ENCODE data around the gene MYO1F.

Gene MYO1F

DNA sequence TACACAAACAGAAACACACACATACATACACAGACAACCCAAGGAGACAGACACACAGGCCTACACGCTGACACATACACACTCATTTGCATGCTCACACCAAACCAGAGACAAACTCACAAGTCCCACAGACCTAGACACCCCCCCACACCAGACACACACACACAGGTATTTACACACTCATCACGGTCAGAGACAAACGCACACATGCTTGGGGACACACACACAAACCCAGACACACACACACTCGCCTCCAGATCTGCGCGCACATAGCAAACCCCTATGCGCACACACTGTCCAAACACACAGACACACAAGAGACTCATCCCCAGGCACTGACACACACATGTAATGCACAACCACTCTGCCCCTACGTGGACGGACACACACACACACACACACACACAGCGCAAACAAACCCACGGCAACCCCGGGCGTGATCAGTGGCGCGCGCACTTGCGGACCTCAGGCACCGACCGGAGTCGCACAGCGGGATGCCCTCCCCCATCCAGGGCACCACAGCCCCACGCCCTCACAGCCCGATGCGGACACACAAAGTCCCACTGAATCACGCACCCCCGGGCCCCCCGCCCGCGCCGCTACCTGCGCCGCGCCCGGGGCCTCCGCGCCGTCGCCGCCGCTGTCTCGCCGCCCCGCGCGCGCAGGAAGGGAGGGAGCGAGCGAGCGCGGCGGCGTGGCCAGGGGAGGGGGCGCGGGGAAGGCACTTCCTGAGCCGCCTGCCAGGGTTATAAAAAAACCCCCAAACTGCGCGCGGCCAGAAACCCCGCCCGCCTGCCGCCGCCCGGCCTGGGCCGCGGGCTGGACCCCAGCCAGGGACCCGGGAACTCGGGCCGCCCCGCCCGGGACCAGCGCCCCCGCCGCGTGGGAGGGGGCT, 33.0 kb upstream of the MYO1F start, which contains the start of gene ADAMTS10:
Gene ADAMTS10 (minus strand): TSS at position 675 of the 895 bp plus-strand sequence. CDS start 5,005 bp downstream, outside the sequence.
- POLR2A ChIA-PET: no interaction called here
- CTCF ChIA-PET: no interaction called here
- peak; percentile 34 for DNase-seq (ENCODE audit: extremely low spot score)
- peak; percentile 54; the same call in 1 of the 2 replicates for TF ChIP-seq TARDBP (IDR thresholded peaks at IDR 0.05)
- TF ChIP-seq ARNT (IDR thresholded peaks at IDR 0.05): peak; percentile 10; the same call in 1 of the 2 replicates
- no peak for TF ChIP-seq FOXK2 (IDR thresholded peaks at IDR 0.05)

DNA sequence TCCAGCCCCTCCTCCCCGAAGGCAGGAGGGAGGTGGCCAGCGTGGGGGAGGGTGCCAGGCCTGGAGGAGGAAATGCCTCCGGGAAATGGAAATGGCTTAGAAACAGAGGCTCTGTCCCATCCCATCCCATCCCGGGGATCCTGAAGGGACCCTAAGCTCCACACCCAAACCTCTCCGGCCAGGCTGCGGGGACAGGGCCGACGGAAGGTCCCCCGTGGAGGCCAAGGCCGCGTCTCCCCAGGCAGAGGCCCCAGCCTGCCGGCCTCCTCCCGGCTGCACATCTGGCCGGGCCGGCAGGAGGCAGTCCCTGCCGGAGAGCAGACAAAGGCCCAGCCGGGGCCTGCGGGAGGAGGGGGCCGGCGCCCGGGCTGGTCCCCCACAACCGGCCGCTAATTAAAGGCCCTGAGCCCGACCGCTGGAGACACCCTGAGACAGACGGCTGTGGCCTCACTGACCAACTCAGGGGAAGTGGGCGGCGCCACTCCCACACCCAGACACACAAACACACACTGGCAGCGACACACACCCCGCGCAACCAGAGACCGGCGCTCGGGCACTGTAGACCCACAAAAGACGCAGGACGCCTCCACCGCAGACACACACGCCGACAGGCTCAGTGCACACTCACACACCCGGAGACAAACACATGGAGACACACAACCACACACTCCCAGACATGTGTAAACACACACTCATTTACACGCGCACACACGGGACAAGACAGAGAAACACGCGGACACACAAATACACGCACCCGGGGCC, 32.2 kb upstream of the MYO1F start:
- TF ChIP-seq ARNT (IDR thresholded peaks at IDR 0.05) (no peak), CTBP1 (IDR thresholded peaks at IDR 0.05; ENCODE audit: borderline replicate concordance) (peak; percentile 59; the same call in 1 of the 2 replicates), HDGF (IDR thresholded peaks at IDR 0.05; ENCODE audit: borderline replicate concordance) (no peak), NFRKB (IDR thresholded peaks at IDR 0.05) (no peak), TARDBP (IDR thresholded peaks at IDR 0.05) (no peak)
- ChIA-PET CTCF (no interaction called here), POLR2A (no interaction called here)
- peak; percentile 53 for DNase-seq (ENCODE audit: extremely low spot score)

DNA sequence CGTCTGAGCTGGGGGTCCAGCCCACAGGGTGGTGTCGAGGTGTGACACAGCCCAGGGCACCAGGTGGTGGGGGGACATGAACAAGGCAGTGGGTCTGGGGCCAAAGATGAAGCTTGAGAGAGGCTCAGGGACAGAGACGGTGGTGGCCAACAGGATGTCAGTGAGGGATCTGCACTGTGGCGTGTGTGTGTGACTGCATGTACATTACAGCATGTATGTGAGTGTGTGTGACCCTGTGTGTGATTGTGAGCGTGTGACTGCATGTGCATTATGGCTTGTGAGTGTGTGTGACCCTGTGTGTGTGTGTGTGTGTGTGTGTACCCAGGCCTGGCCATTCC, 31.7 kb upstream of the MYO1F start:
- TF ChIP-seq FOXK2 (IDR thresholded peaks at IDR 0.05): no peak
- TF ChIP-seq LEF1 (IDR thresholded peaks at IDR 0.05; ENCODE audit: borderline replicate concordance): no peak
- TF ChIP-seq CTBP1 (IDR thresholded peaks at IDR 0.05; ENCODE audit: borderline replicate concordance): no peak
- TF ChIP-seq, protein P1, sequence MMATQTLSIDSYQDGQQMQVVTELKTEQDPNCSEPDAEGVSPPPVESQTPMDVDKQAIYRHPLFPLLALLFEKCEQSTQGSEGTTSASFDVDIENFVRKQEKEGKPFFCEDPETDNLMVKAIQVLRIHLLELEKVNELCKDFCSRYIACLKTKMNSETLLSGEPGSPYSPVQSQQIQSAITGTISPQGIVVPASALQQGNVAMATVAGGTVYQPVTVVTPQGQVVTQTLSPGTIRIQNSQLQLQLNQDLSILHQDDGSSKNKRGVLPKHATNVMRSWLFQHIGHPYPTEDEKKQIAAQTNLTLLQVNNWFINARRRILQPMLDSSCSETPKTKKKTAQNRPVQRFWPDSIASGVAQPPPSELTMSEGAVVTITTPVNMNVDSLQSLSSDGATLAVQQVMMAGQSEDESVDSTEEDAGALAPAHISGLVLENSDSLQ (IDR thresholded peaks at IDR 0.05): no peak
- no peak for TF ChIP-seq HDGF (IDR thresholded peaks at IDR 0.05; ENCODE audit: borderline replicate concordance)
- TF ChIP-seq ARNT (IDR thresholded peaks at IDR 0.05): no peak
- no peak for TF ChIP-seq BHLHE40 (IDR thresholded peaks at IDR 0.05; ENCODE audit: borderline replicate concordance)
- TF ChIP-seq ELF4 (IDR thresholded peaks at IDR 0.05): no peak
- no peak for TF ChIP-seq NFRKB (IDR thresholded peaks at IDR 0.05)
- TF ChIP-seq ZNF384 (IDR thresholded peaks at IDR 0.05): no peak
- no peak for TF ChIP-seq FOXM1 (IDR thresholded peaks at IDR 0.05; ENCODE audit: borderline replicate concordance)
- ChIA-PET POLR2A (no interaction called here), CTCF (no interaction called here)
- DNase-seq (ENCODE audit: extremely low spot score): no peak

DNA sequence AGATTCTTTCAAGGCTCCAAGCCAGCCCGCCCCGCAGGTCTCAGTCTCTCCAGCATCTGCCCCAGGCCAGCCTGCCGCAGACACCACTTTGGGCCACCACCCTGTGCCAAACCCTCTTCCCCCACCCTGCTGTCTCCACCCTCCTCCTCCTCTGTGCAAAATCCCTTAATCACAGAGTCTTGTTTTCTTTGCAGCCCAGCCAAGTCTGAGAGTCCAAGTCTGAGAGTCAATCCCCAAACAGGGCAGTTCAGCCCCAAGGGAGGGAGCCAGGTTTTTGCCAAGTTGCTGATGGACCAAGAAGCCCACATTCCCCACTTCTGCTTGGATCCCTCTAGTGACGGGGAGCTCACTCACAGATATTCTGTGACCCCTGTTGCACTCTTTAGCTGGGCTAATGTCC, 30.1 kb upstream of the MYO1F start:
- TF ChIP-seq L3MBTL2 (conservative IDR thresholded peaks at IDR 0.05) (no peak), CTBP1 (IDR thresholded peaks at IDR 0.05; ENCODE audit: borderline replicate concordance) (no peak), TARDBP (IDR thresholded peaks at IDR 0.05) (no peak), ZNF384 (IDR thresholded peaks at IDR 0.05) (no peak), FOXM1 (IDR thresholded peaks at IDR 0.05; ENCODE audit: borderline replicate concordance) (no peak), SP1 (IDR thresholded peaks at IDR 0.05) (no peak), FOXK2 (IDR thresholded peaks at IDR 0.05) (no peak), FOXA1 (IDR thresholded peaks at IDR 0.05) (no peak), NFRKB (IDR thresholded peaks at IDR 0.05) (no peak)
- no peak for DNase-seq (ENCODE audit: extremely low spot score)
- ChIA-PET CTCF (interaction anchor here (0.6 to 1.6 kb wide), 2 partner anchors 14 to 230 kb away, joined by 3 to 4 read pairs; no protein-coding TSS in a partner anchor), POLR2A (no interaction called here)

DNA sequence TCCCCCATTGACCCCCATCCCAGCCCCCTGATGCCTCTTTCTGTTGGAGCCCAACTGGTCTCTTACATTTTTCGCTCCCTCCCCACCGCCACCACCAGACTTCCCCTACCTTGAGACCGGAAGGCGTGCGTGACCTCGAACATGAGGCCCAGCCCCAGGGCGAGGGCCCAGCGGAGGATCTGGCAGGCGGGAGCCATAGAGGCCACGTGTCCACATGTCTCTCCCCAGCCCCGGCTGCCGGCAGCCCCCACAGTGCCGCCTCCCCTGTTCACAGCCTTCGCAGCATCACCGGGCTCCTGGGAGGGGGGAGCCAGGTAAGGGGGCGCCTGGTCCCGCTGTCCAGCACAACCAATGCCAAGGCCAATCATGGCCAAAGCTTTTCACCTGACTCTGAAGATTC, 28.3 kb upstream of the MYO1F start:
- ChIA-PET CTCF (interaction anchor here (0.8 to 1.3 kb wide), 2 partner anchors 10 to 12 kb away, joined by 3 read pairs; no protein-coding TSS in a partner anchor), POLR2A (no interaction called here)
- DNase-seq (ENCODE audit: extremely low spot score): no peak
- no peak for TF ChIP-seq FOXK2 (IDR thresholded peaks at IDR 0.05)
- no peak for TF ChIP-seq FOXA1 (IDR thresholded peaks at IDR 0.05)
- TF ChIP-seq L3MBTL2 (conservative IDR thresholded peaks at IDR 0.05): no peak
- no peak for TF ChIP-seq CTBP1 (IDR thresholded peaks at IDR 0.05; ENCODE audit: borderline replicate concordance)

DNA sequence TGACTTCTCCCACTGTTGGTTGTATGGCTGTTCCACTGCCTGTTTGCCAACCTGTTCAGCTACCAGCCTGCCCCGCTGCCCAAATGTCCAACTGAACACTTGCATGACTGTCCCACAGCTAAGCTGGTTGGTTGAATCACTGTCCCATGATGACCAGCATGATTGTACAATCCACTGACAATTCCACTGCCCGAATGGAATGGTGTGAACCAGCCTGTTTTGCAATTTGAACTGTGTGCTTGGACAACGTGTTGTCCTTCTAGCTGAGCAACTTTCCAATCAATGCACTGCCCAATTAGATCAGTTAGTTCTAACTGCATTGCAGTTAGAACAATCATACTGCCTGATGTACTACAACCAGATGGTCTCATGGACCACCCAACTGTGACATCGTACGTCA, 24.6 kb upstream of the MYO1F start:
- no peak for TF ChIP-seq ELF4 (IDR thresholded peaks at IDR 0.05)
- TF ChIP-seq, protein P1 (IDR thresholded peaks at IDR 0.05): no peak
- TF ChIP-seq TARDBP (IDR thresholded peaks at IDR 0.05): no peak
- no peak for TF ChIP-seq L3MBTL2 (conservative IDR thresholded peaks at IDR 0.05)
- no peak for TF ChIP-seq FOXK2 (IDR thresholded peaks at IDR 0.05)
- no peak for TF ChIP-seq NFRKB (IDR thresholded peaks at IDR 0.05)
- TF ChIP-seq SUZ12 (IDR thresholded peaks at IDR 0.05): no peak
- no peak for TF ChIP-seq ZNF384 (IDR thresholded peaks at IDR 0.05)
- no peak for TF ChIP-seq FOXA1 (IDR thresholded peaks at IDR 0.05)
- TF ChIP-seq CTBP1 (IDR thresholded peaks at IDR 0.05; ENCODE audit: borderline replicate concordance): no peak
- TF ChIP-seq HDGF (IDR thresholded peaks at IDR 0.05; ENCODE audit: borderline replicate concordance): no peak
- no peak for TF ChIP-seq SP1 (IDR thresholded peaks at IDR 0.05)
- TF ChIP-seq FOXM1 (IDR thresholded peaks at IDR 0.05; ENCODE audit: borderline replicate concordance): no peak
- no peak for TF ChIP-seq BHLHE40 (IDR thresholded peaks at IDR 0.05; ENCODE audit: borderline replicate concordance)
- TF ChIP-seq LEF1 (IDR thresholded peaks at IDR 0.05; ENCODE audit: borderline replicate concordance): no peak
- TF ChIP-seq ARNT (IDR thresholded peaks at IDR 0.05): no peak
- DNase-seq (ENCODE audit: extremely low spot score): no peak
- POLR2A ChIA-PET: no interaction called here
- CTCF ChIA-PET: no interaction called here

Measured in HEK293T (cell line).